IPS DF 6.9 (cell line): ENCODE results near the gene HIBCH.
"Not testable (repeated sequence)": the region's sequence is repeated elsewhere in the genome, so short reads cannot be mapped to it uniquely, and the experiment has no call there.

Experiments used
- DNase-seq: peaks from one replicate; pipeline ENCODE4 v3.0.0-alpha.2; 2013; ENCODE audit warnings: low read depth, low spot score
- H3K27ac ChIP-seq: one replicate; pipeline ENCODE4 v1.5.1; 2013; ENCODE audit warnings: low read length, control low read depth
- H3K27me3 ChIP-seq: 2 replicates; pipeline ENCODE4 v1.6.1; 2013; ENCODE audit warnings: mild to moderate bottlenecking, low read length; ENCODE audit not compliant: control insufficient read depth, insufficient read depth
- H3K36me3 ChIP-seq: 2 replicates; pipeline ENCODE4 v1.6.1; 2013; ENCODE audit warnings: low read length; ENCODE audit not compliant: control insufficient read depth, insufficient read depth
- H3K4me1 ChIP-seq: 2 replicates; pipeline ENCODE4 v1.6.1; 2013; ENCODE audit warnings: low read length; ENCODE audit not compliant: control insufficient read depth, insufficient read depth
- H3K4me3 ChIP-seq: 2 replicates; pipeline ENCODE4 v1.5.1; 2013; ENCODE audit warnings: mild to moderate bottlenecking, low read length
- H3K9me3 ChIP-seq: 2 replicates; pipeline ENCODE4 v1.6.1; 2013; ENCODE audit warnings: low read length, inconsistent platforms; ENCODE audit not compliant: control insufficient read depth, insufficient read depth
- WGBS: extraction: QIAGEN DNeasy Blood & Tissue Kit; methylation state at CpG from one replicate; pipeline ENCODE4 v1.1.7; 2013; ENCODE audit warnings: mixed read lengths, missing lambda C conversion rate; ENCODE audit not compliant: insufficient read length, insufficient coverage; 5-methylcytosine and 5-hydroxymethylcytosine counted together

The HIBCH gene

DNA sequence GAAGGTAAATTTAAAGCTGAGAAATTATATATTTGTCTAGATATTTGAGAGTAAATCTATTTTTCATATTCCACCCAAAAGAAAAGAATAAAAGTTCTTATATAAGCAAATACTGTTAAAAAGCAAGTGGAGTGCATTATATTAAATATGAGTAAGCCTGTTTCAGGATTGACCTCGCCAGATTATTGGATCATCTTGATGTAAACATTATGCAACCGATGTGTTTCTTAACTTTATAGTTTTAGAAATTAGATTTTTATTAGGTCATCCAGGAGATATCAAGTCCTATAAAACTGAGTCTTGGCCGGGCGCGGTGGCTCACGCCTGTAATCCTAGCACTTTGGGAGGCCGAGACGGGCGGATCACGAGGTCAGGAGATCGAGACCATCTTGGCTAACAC is 156.8 kb downstream of the HIBCH start:
- Histone ChIP-seq H3K4me1 (peaks cover 2% of the 10 kb centered on the region; the same call in 1 of the 2 replicates), H3K9me3 (no peaks in the 10 kb centered on the region), H3K36me3 (no peaks in the 10 kb centered on the region), H3K4me3 (no peak overlapping the region), H3K27ac (no peak overlapping the region), H3K27me3 (no peaks in the 10 kb centered on the region)
- DNase-seq, result no peak
- no CpG with 5 or more reads among the region's 11 CpGs for WGBS

DNA sequence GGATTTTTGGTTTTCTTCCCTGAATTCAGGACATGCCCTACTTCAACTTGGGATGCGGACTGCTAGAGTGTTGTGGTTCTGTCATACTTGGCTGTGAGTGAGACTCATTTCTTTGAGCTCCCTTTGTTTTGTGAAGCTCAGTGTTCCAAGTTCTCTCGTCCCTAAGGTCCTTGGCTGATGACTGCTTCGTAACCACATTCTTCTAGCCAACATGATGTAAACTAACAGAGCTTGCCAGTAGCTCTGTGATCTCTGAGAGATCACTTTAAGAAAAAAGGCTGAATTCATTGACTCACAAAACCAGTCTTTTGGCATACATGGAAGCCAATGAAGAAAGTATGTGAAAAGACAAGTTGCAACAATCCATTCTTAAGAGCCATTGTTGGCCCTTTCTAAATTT is 160.2 kb downstream of the HIBCH start:
- Histone ChIP-seq H3K27ac (no peak overlapping the region), H3K4me1 (peaks cover 2% of the 10 kb centered on the region; the same call in 1 of the 2 replicates), H3K9me3 (no peaks in the 10 kb centered on the region), H3K36me3 (no peaks in the 10 kb centered on the region), H3K4me3 (no peak overlapping the region), H3K27me3 (no peaks in the 10 kb centered on the region)
- no CpG with 5 or more reads among the region's 3 CpGs for WGBS
- no peak for DNase-seq

DNA sequence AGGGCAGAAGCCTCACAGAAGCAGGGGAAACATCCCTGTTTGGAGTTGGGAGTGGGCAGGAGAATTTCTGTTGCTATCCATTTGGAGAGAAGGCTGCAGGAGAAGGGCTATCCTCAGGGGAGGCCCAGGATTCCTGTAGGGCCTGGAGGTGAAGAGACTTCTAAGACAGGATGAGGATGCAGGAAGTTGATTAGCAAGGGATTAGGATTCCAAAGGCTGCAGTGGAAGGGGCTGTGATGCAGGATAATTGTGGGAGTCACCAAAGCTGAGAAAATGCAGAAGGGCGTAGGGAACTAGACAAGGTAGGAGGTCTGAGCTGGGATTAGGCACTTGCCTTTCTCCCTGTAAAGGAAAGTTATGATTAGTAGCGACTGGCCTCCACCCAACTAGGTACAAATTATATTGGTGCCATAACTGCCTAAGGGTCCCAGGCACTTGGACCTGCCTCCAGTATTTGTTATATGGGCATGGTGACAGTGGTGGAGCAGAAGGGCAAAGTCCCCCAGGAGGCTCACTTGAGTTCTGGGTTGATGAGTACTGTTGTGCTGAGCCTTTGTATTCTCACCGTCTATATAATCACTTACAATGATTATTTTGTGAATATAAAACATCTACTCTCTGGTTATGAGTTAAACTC is 160.7 kb downstream of the HIBCH start:
- no peak for DNase-seq
- Histone ChIP-seq H3K9me3 (no peaks in the 10 kb centered on the region), H3K4me3 (no peak overlapping the region), H3K27ac (no peak overlapping the region), H3K36me3 (no peaks in the 10 kb centered on the region), H3K4me1 (peaks cover 2% of the 10 kb centered on the region; the same call in 1 of the 2 replicates), H3K27me3 (no peaks in the 10 kb centered on the region)
- WGBS, result no CpG with 5 or more reads among the region's 3 CpGs

DNA sequence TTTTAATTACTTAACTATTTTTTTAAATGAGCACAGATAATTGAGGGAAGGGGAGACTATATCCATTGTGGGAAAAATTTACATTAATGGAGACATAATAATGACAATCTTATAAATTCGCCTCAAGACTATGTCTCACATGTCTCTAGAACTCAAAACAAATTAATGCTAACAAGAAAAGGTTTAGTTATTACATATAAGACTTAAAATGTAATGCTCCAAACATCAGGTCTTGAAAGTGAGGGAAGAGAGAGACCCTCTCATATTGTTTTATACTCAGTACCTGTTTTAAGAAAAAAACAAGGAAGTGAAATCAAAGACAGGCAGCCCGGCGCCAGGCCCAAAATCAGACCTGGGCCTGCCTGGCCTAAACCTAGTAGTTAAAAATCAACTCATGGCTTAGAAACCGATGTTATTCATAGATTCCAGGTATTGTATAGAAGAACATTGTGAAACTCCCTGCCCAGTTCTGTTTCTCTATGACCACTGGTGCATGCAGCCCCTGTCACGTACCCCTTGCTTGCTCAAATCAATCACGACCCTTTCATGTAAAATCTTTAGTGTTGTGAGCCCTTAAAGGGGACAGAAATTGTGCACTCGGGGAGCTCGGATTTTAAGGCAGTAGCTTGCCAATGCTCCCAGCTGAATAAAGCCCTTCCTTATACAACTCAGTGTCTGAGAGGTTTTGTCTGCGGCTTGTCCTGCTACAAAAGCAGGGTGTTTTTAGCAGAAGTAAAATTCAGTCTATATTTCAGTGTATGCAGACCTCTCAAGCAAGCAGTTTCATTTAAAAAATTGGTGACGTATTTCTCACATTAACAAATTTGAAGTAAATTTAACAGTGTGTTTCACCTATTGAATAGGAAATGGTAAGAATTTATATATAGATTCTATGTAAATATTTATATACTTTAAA is 161.8 kb downstream of the HIBCH start:
- not testable (repeated sequence) for DNase-seq, H3K4me1 ChIP-seq, H3K9me3 ChIP-seq, H3K27ac ChIP-seq, H3K27me3 ChIP-seq, H3K4me3 ChIP-seq, H3K36me3 ChIP-seq
- WGBS, result no CpG with 5 or more reads among the region's 10 CpGs

DNA sequence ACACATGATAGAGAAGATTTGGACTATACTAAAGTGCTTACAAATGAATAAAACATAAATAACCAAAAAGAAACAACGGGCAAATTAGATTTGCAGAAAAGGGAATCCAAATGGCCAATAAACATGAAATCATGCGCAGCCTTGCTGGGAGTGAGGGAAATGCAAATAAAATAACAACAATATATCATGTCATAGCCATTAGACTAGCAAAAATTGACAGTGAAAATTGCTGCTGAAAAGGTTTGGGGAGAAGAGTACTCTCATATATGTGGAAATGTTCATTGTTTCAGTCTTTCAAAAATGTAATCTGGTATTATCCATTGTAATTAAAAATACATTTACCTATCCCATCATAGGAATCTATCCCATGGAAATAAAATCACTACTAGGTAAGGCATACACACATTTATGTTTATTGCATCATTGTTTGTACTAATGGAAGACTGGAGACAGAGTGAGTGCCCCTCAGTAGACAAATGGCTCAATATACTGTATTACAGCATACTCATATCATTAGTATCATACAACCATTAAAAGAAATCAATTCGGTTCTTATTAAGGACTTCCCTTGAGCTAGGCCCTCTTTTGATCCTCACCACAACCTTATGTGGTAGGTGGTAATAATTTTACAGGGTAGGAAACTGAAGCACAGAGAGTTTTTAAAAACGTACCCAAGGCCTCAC is 163.0 kb downstream of the HIBCH start:
- WGBS, result no CpG with 5 or more reads among the region's 4 CpGs
- no peak for DNase-seq
- peaks cover 2% of the 10 kb centered on the region; the same call in 1 of the 2 replicates for H3K4me1 ChIP-seq
- no peak overlapping the region for H3K4me3 ChIP-seq
- no peaks in the 10 kb centered on the region for H3K36me3 ChIP-seq
- H3K9me3 ChIP-seq, result no peaks in the 10 kb centered on the region
- H3K27ac ChIP-seq, result no peak overlapping the region
- H3K27me3 ChIP-seq, result no peaks in the 10 kb centered on the region
